Left lung (tissue), 10 donors: ENCODE data around the gene CCL5. TPM values are rescaled to one million over a fixed set of nuclear protein-coding genes. Genes with fewer than 3 reads are reported as not detected.

Source experiments
- ATAC-seq: fragments of 200-7000 bp; cut with Tn5 transposase; one replicate; pipeline ENCODE4 v1.9.1; 2020; ENCODE audit warnings: moderate library complexity
- DNase-seq, 4 donors: peaks; one replicate each; pipeline ENCODE4 v3.0.0-alpha.2; 2013 to 2020
- H3K27ac ChIP-seq, 2 donors: fragments of 200-600 bp; sonication (generic) in 1 of 2; one replicate each; pipeline versions ENCODE4 v1.5.0 to v1.8.0; 2020 to 2021
- H3K27me3 ChIP-seq, 2 donors: fragments of 200-600 bp; sonication (generic) in 1 of 2; one replicate each; pipeline versions ENCODE4 v1.5.0 to v1.8.0; 2020 to 2021
- H3K36me3 ChIP-seq, 2 donors: fragments of 200-600 bp; sonication (generic) in 1 of 2; one replicate each; pipeline versions ENCODE4 v1.5.0 to v1.8.0; 2020 to 2021
- H3K4me1 ChIP-seq, 2 donors: fragments of 200-600 bp; one replicate each; pipeline ENCODE4 v1.8.0; 2021
- H3K4me3 ChIP-seq, 2 donors: fragments of 200-600 bp; sonication (generic) in 1 of 2; one replicate each; pipeline versions ENCODE4 v1.5.0 to v1.8.0; 2020 to 2021; ENCODE audit warnings: mild to moderate bottlenecking in 1 of 2
- H3K9me3 ChIP-seq, 2 donors: fragments of 200-600 bp; sonication (generic) in 1 of 2; one replicate each; pipeline versions ENCODE4 v1.5.0 to v1.8.0; 2020 to 2021
- CTCF ChIP-seq, 2 donors: fragments of 200-600 bp; sonication (generic) in 1 of 2; IDR thresholded peaks; one replicate each; pipeline versions ENCODE4 v1.5.0 to v1.8.0; 2021; ENCODE audit warnings: antibody characterized with exemption in 2 of 2
- intact Hi-C, 2 donors: fragments of 100-400 bp; cut with DNase I; formaldehyde crosslinking; loops; one replicate each; pipeline versions ENCODE4 v1.11.2 to v1.14.2; 2022
- polyA plus RNA-seq, 6 donors: library from polyadenylated mRNA; unstranded; fragments of 120-200 nt; gene quantifications; one replicate each; pipeline ENCODE4 v1.2.1, GENCODE V29; 2013; ENCODE audit not compliant: insufficient read length in 6 of 6
- total RNA-seq, 2 donors: library from RNA; stranded (reverse); fragmentation: NEBNext Ultra II Directional; extraction: Animal tissue kit (Norgen Biotek cat#: 25700); gene quantifications; one replicate each; pipeline ENCODE4 v1.2.1, GENCODE V29; 2021
- donor health status: DM: no; HTN: yes; CAD: no.
- donor health status: DM: no; HTN: no; CAD: no.

Gene CCL5
- total and polyA plus RNA-seq, 8 donors: 2.9 to 12.4 (median 4.3) TPM

- Histone ChIP-seq H3K4me1 (peaks cover 0 to 38% of the 10 kb centered on the region in 2 donors), H3K36me3 (no peaks in the 10 kb centered on the region), H3K27ac (peak overlapping the region in 1 of 2 donors; percentile 6), H3K27me3 (no peaks in the 10 kb centered on the region), H3K4me3 (no peak overlapping the region), H3K9me3 (no peaks in the 10 kb centered on the region)
- intact Hi-C loops: no loop called here
- no peak for TF ChIP-seq CTCF (IDR thresholded peaks at IDR 0.05)
- ATAC-seq (peak; percentile 37), DNase-seq (no peak)
These were observed 12.2 kb upstream of the CCL5 start for GRCh38 chr17:35892091-35893035.

- intact Hi-C loops: no loop called here
- Histone ChIP-seq H3K36me3 (no peaks in the 10 kb centered on the region), H3K9me3 (no peaks in the 10 kb centered on the region), H3K4me1 (peaks cover 0 to 32% of the 10 kb centered on the region in 2 donors), H3K27me3 (no peaks in the 10 kb centered on the region), H3K4me3 (no peak overlapping the region), H3K27ac (no peak overlapping the region)
- DNase-seq (no peak), ATAC-seq (no peak)
- TF ChIP-seq CTCF (IDR thresholded peaks at IDR 0.05): no peak
These were observed 11.1 kb upstream of the CCL5 start for GRCh38 chr17:35891269-35891668.

GRCh38 chr17:35890774-35891155, 10.6 kb upstream of the CCL5 start:
- DNase-seq: no peak

GRCh38 chr17:35889818-35890773, 9.9 kb upstream of the CCL5 start:
- Histone ChIP-seq H3K36me3 (no peaks in the 10 kb centered on the region), H3K27ac (no peak overlapping the region), H3K4me3 (no peak overlapping the region), H3K9me3 (no peaks in the 10 kb centered on the region), H3K27me3 (no peaks in the 10 kb centered on the region), H3K4me1 (peaks cover 0 to 25% of the 10 kb centered on the region in 2 donors)
- TF ChIP-seq CTCF (IDR thresholded peaks at IDR 0.05): no peak
- ATAC-seq: peak; percentile 30
- intact Hi-C loops: no loop called here
- peak in 2 of 4 donors; percentile 59 to 76 for DNase-seq

More at GRCh38 chr17:35890774-35891155, 10.6 kb upstream of the CCL5 start:
- Histone ChIP-seq H3K36me3 (no peaks in the 10 kb centered on the region), H3K27ac (no peak overlapping the region), H3K4me3 (no peak overlapping the region), H3K4me1 (peaks cover 0 to 27% of the 10 kb centered on the region in 2 donors), H3K27me3 (no peaks in the 10 kb centered on the region), H3K9me3 (no peaks in the 10 kb centered on the region)
- TF ChIP-seq CTCF (IDR thresholded peaks at IDR 0.05): no peak
- intact Hi-C loops: no loop called here
- ATAC-seq: no peak
